Ramos (cell line): Measurements from ENCODE around the gene HES2.
"Not testable (repeated sequence)": the region's sequence is repeated elsewhere in the genome, so short reads cannot be mapped to it uniquely, and the experiment has no call there.

Experiments
- in situ Hi-C: fragments of 300-500 bp; cut with MboI; formaldehyde crosslinking; loops from one replicate; pipeline ENCODE4 v1.14.3; 2022; ENCODE audit warnings: low sequenced_read_pairs; ENCODE audit not compliant: unreplicated experiment

HES2 gene

DNA sequence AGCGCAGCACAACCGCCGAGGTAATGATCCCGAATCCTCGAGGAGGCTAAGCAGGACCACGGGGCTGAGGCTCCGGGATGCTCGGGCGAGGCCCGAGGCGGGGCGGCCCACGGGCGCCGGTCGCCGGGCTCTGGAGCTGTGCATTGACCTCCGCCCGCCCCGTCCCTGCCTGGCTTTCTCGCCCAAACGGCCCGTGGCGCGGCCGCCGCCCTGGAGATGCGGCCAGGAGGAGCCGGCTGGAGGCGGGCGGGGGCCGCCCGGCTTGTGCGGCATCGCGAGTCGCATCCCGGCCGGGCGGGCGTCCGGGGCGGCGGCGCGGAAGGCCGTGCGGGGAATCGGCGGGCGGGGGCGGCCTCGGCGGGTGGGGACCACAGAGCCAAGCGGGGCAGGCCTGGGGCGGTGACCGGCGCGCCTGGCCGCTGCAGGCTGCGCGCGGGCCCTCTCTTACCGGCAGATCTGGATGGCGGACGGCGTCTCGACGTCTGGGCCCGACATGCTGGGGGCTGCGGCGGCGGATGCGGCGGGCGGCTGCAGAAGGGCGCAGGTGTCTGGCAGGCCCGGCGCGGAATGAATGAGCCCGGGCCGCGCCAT lies 26.8 kb downstream of the HES2 start:
- in situ Hi-C loops = no loop called here

DNA sequence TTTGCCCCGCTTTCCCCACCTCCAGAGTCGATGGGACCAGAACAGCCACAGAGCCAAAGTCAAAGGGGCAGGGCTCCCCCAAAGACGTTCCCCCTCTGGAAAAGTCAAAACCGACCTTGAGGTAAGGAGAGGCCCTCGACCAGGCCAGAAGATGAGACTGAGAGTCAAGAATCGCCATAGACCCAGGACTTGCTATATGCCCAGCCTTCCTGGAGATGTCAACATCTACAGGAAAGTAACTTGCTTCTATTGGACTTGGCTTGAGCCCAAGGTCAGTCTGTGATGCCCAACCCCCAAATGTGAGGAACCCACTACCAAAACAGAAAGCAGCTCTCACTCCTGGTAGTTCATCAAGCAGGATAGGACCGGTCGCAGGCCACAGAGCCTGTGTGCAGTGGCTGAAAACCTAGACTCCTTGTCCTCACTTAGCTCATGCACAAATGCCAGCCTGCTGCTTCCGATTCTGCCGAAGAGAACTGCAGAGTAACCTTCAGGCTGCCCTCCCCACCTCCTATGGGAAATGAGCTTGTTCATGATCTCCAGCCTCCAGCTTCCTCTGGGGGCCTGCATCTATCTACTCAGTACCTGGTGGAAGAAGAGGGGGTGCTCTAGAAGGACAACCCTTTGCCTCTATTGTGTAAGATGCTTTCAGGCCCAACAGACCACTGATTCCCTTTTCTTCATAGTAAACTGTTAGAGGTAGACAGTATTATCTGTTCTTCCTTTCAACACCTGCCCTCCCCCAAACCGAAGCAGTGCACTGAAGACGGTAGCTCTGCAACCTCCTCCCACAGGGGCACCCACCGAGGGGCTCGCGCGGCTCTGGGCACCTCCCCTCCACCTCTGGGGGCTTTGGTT lies 27.5 kb downstream of the HES2 start:
- in situ Hi-C loops = no loop called here

DNA sequence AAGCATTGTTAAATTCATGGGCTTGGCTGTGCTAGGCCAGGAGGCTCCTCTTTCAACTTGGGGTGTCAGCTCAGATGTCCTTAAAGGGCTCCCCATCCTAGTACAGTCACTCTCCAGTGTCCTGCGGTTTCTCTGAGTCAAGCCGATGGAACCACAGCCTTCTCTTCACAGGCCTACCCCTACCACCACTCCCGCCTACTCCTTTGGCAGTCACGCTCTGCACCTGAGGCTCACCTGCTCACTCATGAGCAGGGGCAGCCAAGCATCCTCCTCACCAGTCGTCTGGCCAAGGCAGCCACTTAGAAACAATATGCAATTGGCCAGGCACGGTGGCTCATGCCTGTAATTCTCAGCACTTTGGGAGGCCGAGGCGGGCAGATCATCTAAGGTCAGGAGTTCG lies 29.7 kb downstream of the HES2 start:
- in situ Hi-C loops = no loop called here

DNA sequence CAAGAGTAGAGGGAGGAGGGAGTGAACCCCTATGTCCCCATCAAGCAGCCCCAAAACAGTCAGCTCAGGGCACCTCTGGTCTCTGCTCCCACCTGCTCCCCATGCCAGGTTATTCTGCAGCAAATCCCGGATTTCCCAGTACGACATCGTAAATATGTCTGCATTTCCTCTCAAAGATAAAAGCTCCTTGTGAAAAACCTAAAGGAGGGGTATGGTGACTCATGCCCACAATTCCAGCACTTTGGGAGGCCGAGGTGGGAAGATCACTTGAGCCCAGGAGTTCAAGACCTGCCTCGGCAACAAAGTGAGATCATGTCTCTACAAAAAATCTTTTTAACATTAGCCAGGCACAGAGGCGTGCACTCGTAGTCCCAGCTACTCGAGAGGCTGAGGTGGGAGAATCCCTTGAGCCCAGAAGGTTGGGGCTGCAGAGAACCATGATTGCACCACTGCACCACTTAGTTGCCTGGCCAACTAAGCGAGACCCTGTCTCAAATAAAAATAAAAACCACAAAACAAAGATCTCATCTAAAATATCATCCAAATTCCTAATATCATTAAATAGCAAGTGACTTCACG lies 33.3 kb downstream of the HES2 start:
- in situ Hi-C loops = no loop called here

DNA sequence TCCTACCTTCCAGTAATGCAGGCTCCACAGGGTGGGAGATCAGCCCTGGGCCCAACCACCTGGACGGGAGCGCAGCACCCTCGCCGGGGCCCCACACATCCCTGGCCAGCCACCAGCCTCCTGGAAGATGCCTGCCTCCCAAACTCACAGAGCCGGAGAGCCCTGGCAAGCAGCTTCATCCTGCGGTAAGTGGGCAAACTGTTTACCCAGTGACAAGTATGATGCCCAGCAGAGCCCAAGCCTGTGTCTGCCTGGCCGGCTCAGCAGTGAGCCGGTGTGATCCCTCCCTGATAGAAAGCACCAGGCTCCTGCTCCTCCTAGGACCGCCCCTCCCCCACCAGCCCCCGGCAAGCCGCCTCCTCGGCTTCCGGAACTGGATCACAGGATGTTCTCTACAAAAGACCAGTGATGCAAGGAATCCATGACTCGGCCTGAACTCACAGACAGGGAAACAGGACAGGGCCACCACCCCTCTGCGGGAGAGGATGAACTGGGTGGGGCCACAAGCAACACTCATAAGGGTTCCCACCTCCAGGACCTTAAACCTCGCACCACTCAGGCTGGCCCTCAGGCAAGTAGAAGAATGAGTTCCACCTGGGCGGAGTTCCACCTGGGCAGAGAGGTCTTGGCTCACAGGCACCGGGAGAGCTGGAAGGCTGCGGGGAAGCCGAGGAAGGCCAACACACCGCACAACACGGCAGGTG lies 34.1 kb downstream of the HES2 start:
- in situ Hi-C loops = no loop called here

DNA sequence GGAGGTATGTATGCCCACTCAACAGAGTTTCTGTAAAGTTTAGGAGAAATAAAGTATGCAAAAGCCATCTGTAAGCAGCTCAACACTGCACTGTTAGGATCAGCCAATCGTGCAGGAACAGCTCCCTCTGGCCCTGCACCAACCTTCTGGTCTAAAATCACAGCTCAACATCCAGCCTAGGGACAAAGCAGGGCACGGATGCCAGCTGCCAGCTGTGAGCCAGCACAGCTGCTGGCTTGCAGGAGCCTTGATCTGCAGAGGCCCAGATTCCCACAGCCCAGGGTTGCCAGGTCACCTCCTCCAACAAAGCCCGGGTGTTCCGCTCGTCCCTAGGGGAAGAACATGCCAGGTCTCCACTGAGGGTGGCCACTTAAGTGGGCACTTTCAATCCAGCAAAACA lies 34.8 kb downstream of the HES2 start:
- in situ Hi-C loops = no loop called here

DNA sequence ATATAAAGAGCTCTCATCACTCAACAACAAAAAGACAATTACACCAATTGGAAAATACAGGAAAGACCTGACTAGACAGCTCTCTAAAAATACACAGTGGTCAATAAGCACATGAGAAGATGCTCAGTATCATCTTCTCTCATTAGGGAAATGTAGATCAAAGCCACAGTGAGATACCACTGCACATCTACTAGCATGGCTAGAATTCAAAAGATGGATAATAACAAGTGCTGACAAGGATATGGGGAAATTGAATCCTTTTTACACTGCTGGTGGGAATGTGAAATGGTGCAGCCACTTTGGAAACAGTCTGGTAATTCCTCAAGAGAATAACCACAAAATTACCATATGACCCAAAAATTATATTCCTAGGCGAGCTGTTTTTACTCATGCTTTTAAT lies 35.6 kb downstream of the HES2 start:
- in situ Hi-C loops = no loop called here

DNA sequence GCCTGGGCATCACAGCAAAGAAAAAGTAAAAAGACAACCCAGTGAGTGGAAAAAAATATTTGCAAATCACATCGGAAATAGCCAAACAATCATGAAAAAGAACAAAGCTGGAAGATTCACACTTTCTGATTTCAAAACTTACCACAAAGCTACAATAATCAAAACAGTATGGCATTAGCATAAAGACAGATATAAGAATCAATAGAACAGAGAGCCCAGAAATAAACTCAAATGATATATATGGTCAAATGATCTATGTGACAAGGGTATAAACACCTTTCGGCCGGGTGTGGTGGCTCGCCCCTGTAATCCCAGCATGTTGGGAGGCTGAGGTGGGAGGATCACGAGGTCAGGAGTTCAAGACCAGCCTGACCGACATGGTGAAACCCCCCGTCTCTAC lies 39.7 kb downstream of the HES2 start:
- in situ Hi-C loops = no loop called here

DNA sequence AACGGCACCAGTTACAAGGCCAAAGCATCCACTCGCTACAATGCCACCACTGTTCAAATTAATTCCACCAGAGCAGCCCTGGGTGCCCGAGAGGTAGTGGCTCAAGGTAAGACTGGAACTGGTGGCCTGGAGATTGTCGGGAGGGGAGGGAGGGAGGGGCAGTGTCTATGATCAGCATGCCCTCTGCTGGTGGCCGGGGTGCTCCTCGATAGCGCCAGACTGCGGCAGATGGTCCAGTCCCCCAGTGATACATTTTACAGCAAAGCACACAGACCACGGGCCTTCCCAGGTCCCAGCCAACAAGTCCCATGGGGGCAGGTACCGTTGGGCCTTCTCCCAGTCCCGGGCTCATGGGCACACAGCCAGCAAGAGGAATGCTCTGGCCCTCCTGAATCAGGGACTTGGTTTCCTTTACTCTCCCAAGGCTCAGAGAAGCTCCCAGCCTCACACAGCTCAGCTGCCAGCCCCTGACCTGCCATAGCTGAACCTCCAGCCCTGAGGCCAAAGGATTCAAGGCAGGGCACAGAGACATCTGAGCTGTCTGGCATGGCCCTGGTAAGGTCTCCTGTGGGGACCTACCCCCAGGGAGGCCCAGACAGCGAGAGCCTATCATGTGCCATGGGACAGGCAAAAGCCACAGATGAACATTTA lies 41.5 kb downstream of the HES2 start:
- in situ Hi-C loops = no loop called here

DNA sequence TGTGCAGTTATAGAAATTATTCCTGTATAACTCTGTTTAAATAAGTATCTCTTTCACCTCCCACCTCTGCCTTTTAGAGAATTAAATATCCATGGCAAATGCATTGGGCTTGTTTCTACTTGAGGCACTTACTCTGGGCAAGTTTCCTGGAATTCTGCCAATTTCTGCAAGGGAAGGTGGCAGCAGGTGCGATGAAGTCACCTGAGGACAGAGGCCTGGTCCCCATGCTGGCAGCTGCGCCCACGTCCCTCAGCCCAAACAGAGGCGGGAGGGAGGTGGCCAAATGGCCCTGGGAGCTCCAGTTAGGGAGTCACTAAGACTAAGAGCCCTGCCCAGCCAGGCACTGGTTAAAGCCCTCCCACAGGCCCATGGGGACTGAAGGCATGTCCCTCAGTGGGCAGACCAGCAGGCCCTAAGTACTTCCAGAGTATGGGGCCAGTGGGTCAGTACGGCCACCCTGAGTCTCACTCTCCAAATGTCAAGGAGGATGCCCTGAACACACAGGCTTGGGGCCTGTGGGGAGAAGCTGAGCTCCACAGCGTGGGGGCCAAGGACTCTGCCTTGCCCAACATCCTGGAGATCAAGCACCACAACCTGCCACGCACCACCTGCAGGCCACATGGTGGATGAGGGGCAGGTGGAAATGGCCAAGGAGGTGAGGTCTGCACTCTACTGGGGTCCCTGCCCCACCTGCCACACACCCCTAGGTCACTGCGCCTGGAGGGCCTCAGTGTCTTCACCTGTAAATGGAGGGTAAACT lies 45.6 kb downstream of the HES2 start:
- in situ Hi-C loops = no loop called here

DNA sequence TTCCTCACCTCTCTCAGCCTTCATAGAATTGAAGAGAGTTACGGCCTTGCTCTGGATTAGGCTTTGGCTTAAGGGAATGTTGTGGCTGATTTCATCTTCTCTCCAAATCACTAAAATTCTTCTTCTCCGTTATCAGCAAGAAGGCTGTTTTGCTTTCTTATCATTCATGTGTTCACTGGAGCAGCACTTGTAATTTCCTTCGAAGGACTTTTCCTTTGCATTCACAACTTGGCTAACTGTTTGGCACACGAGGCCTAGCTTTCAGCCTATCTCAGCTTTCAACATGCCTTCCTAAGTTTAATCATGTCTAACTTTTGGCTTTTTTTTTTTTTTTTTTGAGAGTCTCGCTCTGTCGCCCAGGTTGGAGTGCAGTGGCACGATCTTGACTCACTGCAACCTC lies 47.5 kb downstream of the HES2 start:
- in situ Hi-C loops = not testable (repeated sequence)

DNA sequence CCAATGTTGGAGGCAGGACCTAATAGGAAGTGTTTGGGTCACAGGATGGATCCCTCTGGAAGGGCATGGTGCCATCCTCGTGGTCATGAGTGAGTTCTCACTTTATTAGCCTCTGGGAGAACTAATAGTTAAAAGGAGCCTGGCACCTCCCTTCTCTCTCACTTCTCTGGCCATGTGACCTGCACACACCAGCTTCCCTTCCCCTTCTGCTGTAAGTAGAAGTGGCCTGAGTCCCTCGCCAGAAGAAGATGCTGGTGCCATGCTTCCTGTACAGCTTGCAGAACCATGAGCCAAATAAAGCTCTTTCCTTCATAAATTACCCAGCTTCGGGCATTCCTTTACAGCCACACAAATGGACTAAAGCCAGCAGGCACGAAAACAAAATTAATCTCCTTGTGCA lies 49.7 kb downstream of the HES2 start:
- in situ Hi-C loops = no loop called here

DNA sequence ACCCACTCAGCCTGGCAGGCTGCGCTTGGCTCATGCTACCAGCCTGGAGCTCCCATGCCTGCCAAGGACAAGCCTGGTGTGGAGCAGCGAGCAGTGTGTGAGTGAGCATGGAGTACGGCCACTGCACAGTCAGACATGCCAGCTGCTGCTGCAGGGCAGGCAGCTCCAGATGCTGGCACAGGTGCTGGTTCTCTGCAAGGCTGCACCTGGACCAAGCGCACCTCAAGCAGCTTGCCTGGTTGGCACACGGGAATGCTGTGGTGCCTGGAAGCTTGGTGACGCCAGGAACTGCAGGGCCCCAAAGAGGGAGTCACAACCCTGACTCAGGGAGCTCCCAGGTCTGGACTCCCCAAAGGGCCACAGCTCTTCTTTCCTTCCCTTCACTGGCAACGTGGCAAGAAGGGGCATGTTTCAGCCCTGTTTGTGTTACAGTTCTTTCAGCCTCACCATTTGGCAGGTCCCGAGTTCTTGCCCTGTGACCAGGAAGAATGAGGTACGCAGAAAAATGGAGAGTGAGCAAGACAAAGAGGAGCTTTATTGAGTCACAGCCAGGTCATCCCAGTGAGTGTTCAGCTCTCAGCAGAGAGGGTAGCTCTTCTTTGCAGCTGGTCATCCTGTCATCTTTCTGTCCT lies 52.2 kb downstream of the HES2 start:
- in situ Hi-C loops = no loop called here

DNA sequence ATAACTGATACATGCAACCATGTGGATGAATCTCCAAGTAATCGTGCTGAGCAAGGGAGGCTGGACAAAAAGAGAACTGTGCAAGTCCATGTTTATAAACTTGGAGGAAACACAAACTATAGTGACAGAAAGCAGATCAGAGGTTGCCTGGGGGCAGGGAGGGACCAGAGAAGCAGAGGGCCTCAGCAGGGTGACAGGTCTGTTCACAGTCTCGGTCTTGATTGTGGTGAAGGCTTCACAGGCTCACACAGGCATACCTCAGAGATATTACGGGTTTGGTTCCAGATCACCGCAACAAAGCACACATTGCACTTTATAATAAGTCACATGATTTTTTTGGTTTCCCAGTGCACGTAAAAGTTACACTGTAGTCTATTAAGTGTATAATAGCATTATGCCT lies 54.7 kb downstream of the HES2 start:
- in situ Hi-C loops = no loop called here

DNA sequence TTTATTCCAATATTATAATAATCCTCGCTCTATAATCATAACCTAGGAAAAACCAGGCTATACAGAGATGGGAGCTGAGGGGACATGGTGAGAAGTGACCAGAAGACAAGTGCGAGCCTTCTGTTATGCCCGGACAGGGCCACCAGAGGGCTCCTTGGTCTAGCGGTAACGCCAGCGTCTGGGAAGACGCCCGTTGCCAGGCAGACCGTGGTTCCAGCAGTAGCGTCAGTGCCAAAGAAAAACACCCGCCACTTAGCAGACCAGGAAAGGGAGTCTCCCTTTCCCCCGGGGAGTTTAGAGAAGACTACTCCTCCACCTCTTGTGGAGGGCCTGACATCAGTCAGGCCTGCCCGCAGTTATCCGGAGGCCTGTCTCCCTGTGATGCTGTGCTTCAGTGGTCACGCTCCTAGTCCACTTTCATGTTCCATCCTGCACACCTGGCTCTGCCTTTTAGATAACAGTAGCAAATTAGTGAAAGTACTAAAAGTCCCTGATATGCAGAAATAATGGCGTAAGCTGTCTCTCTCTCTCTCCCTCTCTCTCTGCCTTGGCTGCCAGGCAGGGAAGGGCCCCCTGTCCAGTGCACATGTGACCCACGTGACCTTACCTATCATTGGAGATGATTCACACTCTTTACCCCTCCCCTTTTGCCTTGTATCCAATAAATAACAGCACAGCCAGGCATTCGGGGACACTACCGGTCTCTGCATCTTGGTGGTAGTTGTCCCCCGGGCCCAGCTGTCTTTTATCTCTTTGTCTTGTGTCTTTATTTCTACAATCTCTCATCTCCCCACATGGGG lies 56.4 kb downstream of the HES2 start:
- in situ Hi-C loops = loop anchor here (5.0 kb wide), 1 partner anchor 39 kb away; no protein-coding TSS in a partner anchor
